ENCODE data around the gene DUSP22. TPM values are rescaled to one million over a fixed set of nuclear protein-coding genes. Genes with fewer than 3 reads are reported as not detected.
A peak's percentile ranks its signal among the peaks of the same experiment; 100 is the strongest.
"Not testable (repeated sequence)": the region's sequence is repeated elsewhere in the genome, so short reads cannot be mapped to it uniquely, and the experiment has no call there.

The DUSP22 gene
- total RNA-seq, 2 donors from 2014 or later: 45.2 to 45.3 TPM

DNA sequence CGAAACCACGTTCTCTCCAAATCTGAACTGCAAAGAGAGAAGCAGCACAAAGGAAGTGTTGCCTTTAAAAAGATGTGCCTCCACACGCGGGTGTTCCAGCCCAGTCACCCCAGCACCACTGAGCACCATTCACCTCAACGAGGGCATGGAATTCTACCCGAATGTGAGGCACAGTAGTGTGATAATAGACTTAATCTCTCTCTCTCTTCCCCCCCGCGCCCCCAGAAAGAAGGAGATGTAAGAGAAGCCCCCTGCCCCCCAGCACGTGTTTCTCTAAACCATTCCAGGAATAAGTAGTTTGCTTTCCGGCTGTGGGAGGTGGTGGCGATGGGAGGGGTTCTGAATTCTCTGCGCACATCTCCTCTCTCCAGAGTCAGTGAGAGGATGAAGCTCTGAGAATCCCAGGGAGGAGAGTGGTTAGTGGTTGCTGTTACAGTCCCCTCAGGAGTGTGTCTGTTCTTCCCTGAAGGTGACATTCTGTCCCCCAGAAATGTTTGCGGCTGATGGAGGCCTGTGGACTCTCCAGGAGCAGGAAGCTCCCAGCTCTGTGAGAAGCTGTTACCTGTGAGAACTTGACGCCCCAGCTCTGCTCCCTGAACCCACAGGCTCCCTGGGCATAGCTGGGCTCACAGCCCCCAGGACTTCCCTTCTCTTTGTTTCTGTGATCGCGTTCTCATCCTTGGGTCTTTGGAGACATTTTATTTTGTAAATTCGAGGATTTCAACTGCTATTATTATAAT lies 75.8 kb downstream of the DUSP22 start:
- Mint-ChIP-seq H3K36me3 (peaks cover 6% of the 10 kb centered on the region), H3K9me3 (peaks cover 4% of the 10 kb centered on the region), H3K4me3 (no peak overlapping the region), H3K27ac (no peak overlapping the region), H3K27me3 (peaks cover 8 to 12% of the 10 kb centered on the region in 2 donors), H3K4me1 (ENCODE audit: low read depth in 2 of 2) (peaks cover 0 to 6% of the 10 kb centered on the region in 2 donors)
- no peak for DNase-seq (ENCODE audit: low spot score)
- no peak for ATAC-seq

DNA sequence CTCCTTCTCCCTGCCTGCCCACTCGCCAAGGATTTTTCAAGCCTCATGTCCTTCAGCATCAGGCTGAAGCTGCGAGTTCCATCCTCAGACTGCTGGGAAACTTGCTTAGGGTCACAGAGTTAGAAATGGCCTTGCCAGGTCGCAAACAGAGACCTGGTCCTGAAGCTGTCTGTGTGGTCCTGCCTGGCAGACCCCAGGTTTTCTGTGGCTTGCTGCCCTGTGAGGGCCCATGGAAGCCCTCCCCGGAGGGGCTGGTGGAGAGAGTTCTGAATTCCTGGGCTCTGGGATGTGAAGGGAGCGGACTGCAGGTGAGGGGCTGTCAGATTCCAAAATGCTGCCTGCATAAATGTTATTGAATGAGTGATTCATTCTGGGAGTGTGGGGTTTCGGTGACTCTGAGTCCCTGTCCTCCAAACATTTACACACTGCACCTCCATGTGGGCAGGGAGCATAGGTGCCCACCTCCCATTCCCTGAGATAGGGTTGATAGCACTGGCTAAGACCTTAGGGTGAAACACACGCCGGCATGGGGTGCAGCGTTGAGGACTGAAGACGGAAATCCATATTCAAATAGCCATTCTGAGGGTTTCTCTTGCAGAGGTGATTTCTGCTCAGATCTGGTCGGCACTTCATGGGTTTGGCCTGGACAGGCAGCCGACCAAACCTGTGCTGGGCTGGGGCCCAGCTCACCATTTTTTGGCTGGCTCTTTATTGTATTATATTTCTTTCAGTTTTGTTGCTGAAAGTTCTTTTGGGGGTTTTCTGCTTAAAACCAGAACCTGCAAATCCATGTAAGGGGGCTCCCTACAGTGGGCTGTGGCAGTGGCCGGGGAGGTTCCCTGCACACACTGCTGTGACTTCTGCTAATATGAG lies 77.5 kb downstream of the DUSP22 start:
- Mint-ChIP-seq H3K27me3 (peaks cover 8 to 15% of the 10 kb centered on the region in 2 donors), H3K27ac (no peak overlapping the region)
- peak in 1 of 2 donors; percentile 15 for ATAC-seq

DNA sequence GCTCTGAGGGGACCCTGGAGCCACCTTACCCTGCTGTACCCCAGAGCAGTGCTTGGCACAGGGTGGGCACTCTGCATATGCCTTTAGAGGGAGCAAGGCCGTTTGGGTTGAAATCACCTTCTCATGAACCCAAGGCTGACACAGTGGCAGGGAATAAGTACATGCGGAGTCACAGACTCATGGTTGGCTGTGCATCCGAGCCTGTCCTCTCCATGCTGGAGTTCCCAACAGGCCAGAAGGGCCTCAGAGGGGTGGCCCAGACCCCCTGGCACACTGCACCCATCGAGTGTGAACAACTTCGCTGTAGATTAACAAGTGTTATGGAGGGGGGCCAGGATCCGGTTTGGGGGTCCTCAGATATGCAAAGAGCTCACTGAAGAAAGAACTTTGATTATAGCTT lies 78.3 kb downstream of the DUSP22 start:
- DNase-seq (ENCODE audit: low spot score) (no peak), ATAC-seq (no peak)
- Mint-ChIP-seq H3K27me3 (peaks cover 8 to 14% of the 10 kb centered on the region in 2 donors), H3K9me3 (peaks cover 4% of the 10 kb centered on the region), H3K4me3 (no peak overlapping the region), H3K36me3 (peaks cover 6% of the 10 kb centered on the region), H3K27ac (no peak overlapping the region), H3K4me1 (ENCODE audit: low read depth in 2 of 2) (peaks cover 0 to 6% of the 10 kb centered on the region in 2 donors)

More for the DNA sequence above, 77.5 kb downstream of the DUSP22 start:
- Mint-ChIP-seq H3K9me3 (peaks cover 4% of the 10 kb centered on the region), H3K36me3 (peaks cover 6% of the 10 kb centered on the region), H3K4me1 (ENCODE audit: low read depth in 2 of 2) (peaks cover 0 to 6% of the 10 kb centered on the region in 2 donors), H3K4me3 (no peak overlapping the region)
- no peak for DNase-seq (ENCODE audit: low spot score)

DNA sequence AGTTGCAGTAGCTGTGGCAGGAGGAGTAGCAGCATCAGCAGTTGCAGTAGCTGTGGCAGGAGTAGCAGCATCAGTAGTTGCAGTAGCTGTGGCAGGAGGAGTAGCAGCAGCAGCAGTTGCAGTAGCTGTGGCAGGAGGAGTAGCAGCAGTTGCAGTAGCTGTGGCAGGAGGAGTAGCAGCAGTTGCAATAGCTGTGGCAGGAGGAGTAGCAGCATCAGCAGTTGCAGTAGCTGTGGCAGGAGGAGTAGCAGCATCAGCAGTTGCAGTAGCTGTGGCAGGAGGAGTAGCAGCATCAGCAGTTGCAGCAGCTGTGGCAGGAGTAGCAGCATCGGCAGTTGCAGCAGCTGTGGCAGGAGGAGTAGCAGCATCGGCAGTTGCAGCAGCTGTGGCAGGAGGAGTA lies 79.6 kb downstream of the DUSP22 start:
- not testable (repeated sequence) for H3K27ac Mint-ChIP-seq; ATAC-seq; H3K36me3 Mint-ChIP-seq; H3K9me3 Mint-ChIP-seq; H3K4me1 Mint-ChIP-seq (ENCODE audit: low read depth in 2 of 2); DNase-seq (ENCODE audit: low spot score); H3K4me3 Mint-ChIP-seq
- peaks cover 8 to 12% of the 10 kb centered on the region in 2 donors for H3K27me3 Mint-ChIP-seq

DNA sequence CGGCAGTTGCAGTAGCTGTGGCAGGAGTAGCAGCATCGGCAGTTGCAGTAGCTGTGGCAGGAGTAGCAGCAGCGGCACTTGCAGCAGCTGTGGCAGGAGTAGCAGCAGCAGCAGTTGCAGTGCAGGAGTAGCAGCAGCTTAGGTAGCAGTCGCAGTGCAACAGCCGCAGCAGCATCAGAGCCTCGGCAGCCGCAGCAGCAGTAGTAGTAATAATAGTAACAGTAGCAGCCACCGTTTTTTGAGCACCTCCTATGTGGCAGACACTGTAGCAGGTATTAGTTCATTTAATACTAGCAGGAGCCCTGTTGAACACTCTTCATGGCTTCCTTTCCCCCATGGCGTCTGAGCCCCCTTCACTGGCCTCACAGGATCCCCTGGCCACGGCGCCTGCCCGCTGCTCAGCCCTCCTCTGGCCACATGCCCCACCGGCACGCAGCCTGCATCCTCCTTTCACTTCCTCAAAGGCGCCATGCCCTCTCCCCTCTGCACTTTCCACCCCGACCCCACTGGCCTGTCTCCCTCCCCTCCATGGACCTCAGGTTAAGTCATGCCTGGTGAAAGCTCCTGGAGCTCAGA lies 80.1 kb downstream of the DUSP22 start:
- peaks cover 8 to 12% of the 10 kb centered on the region in 2 donors for H3K27me3 Mint-ChIP-seq
- peaks cover 6% of the 10 kb centered on the region in 2 donors for H3K4me1 Mint-ChIP-seq (ENCODE audit: low read depth in 2 of 2)
- H3K36me3 Mint-ChIP-seq: peaks cover 6% of the 10 kb centered on the region
- H3K4me3 Mint-ChIP-seq: no peak overlapping the region
- ATAC-seq (peak; percentile 19 to 26), DNase-seq (ENCODE audit: low spot score) (no peak)
- peaks cover 4% of the 10 kb centered on the region for H3K9me3 Mint-ChIP-seq
- no peak overlapping the region for H3K27ac Mint-ChIP-seq

DNA sequence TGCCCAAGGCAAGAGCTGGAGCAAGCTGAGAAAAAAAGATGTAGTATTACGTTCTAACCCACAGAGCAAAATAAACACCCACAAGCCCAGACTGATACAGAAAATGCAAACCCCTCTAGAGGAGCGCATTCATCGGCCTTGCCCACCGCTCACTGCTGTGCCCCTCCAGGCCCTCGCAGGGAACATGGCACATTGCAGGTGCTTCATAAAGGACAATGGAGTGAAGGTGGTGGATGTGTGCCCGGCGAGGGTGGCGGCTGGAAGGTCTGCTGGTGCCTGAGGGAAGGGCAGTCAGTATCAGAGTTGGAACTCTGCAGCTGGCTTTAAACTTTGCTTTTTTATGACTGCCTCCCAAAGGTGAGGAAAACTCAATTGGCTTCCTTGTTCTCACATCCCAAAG lies 80.7 kb downstream of the DUSP22 start:
- H3K27ac Mint-ChIP-seq: no peak overlapping the region
- H3K36me3 Mint-ChIP-seq: peaks cover 6% of the 10 kb centered on the region
- peaks cover 6% of the 10 kb centered on the region in 2 donors for H3K4me1 Mint-ChIP-seq (ENCODE audit: low read depth in 2 of 2)
- ATAC-seq (no peak), DNase-seq (ENCODE audit: low spot score) (no peak)
- H3K9me3 Mint-ChIP-seq: peaks cover 4% of the 10 kb centered on the region
- H3K27me3 Mint-ChIP-seq: peaks cover 8 to 10% of the 10 kb centered on the region in 2 donors
- no peak overlapping the region for H3K4me3 Mint-ChIP-seq

DNA sequence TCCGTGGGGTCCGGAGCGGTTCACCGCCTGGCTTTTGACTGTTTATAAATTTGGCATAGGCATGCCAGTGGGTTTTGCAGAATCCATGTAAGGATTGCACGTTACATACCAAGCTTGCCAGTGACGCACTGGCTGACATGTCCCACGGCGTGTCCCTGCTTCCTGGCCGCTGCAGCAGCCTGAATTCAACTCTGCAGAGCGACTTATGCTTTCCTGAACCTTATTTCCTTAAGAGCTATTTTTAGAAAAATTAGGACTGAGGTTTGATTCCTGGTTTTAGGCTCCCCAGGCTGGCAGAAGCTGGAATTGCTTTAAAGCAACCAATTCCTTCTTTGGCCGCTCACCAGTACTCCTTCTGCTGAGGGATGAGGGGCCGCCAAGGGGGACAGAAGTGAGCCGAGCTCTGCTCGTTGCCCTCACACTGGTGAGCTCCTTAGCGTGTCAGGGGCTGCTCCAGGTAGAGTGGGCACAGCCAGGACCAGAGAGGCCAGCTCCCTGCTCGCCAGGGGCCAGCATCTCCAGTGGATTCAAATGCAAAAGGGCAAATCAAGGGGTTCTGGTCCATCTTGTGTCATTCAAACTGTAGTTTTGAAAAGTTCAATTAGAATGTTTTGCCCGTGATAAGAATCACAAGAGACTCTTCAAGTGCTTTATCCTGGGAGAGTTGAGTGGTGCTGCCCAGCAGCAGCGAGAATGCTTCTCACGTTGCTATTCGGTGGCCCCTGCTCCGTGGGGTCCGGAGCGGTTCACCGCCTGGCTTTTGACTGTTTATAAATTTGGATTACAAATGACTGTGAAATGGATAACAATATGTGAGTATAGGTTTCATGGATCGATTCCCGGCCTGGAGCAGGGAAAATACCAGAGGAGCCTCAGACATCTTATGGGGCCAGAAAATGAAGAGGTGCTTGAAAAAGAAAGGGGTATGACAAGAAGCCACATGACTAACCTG lies 81.8 kb downstream of the DUSP22 start:
- H3K9me3 Mint-ChIP-seq: peaks cover 4% of the 10 kb centered on the region

DNA sequence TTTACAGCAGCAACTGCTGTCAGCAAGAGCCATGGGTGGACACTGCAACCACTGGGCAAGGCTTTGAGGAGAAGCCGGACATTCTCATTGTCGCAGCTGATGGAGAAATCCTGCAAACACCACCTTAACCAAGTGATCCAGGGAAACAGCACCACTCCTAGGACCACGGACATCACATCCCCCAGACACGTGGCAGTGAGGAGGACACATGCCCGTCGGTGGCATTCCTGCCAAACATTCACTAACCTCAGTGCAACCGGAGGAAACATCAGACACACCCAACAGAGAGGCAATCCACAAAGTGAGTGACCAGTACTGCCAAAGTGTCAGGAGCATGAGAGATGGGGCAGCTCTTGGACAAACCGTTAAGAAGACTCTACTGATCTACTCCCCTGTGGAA lies 82.7 kb downstream of the DUSP22 start:
- Mint-ChIP-seq H3K9me3 (peaks cover 4% of the 10 kb centered on the region), H3K27ac (no peak overlapping the region), H3K36me3 (peaks cover 6% of the 10 kb centered on the region), H3K27me3 (peaks cover 8 to 10% of the 10 kb centered on the region in 2 donors), H3K4me3 (no peak overlapping the region), H3K4me1 (ENCODE audit: low read depth in 2 of 2) (peaks cover 10 to 17% of the 10 kb centered on the region in 2 donors)
- no peak for ATAC-seq
- no peak for DNase-seq (ENCODE audit: low spot score)

More for the DNA sequence above, 81.8 kb downstream of the DUSP22 start:
- Mint-ChIP-seq H3K4me3 (no peak overlapping the region), H3K36me3 (peaks cover 6% of the 10 kb centered on the region), H3K27me3 (peaks cover 8 to 10% of the 10 kb centered on the region in 2 donors), H3K4me1 (ENCODE audit: low read depth in 2 of 2) (peaks cover 6 to 10% of the 10 kb centered on the region in 2 donors), H3K27ac (no peak overlapping the region)
- DNase-seq (ENCODE audit: low spot score) (no peak), ATAC-seq (peak in 1 of 2 donors; percentile 58)

DNA sequence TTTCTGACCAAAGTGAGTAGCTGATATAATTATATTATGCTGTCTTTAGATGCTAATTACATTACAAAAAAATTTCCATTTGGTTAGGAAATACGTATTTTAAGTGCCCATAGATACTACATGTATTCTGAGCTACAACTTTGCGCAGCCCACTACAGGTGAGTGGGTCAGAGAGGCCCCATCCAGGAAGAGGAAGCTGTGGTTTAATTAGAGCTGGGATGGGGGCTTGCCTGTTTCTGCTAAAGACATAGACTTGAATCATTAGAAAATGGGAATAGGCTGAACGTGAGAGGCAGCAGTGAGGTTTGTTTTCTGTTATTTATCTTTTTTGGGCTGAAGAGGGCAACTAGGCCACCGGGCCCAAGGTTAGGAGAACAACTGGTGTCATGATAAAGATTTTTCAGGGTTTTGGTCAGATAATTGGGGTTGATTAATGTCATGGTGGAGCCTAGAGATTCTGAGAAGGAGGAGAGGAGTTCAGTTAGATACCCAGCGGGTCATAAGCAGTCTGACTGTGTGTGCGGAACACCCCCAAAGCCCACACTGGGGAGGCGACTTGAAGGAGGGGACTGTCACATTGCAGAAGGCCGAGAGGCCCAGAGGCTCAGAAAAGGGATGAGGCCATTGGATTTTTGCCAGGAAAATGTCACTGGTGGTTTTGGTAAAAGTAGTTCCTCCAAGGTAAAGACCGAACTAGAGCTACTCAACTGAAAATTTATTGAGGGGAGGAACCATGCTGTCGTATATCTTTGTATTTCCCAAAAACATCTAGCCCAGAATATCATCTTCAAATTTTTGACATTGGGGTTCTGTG lies 84.7 kb downstream of the DUSP22 start:
- Mint-ChIP-seq H3K4me1 (ENCODE audit: low read depth in 2 of 2) (peaks cover 10 to 26% of the 10 kb centered on the region in 2 donors), H3K9me3 (no peaks in the 10 kb centered on the region), H3K4me3 (no peak overlapping the region), H3K27ac (no peak overlapping the region), H3K36me3 (no peaks in the 10 kb centered on the region), H3K27me3 (peaks cover 0 to 14% of the 10 kb centered on the region in 2 donors)
- DNase-seq (ENCODE audit: low spot score): no peak
- no peak for ATAC-seq

DNA sequence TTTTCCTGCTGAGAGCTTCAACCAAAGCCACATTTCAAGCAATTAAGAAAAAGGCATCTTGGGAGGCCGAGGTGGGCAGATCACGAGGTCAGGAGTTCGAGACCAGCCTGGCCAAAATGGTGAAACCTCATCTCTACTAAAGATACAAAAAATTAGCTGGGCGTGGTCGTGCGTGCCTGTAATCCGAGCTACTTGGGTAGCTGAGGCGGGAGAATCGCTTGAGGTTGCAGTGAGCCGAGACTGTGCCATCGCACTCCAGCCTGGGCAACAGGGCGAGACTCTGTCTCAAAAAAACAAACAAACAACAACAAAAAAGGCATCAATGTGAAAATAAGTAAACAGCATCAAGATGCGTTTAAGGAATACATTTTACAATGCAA lies 85.3 kb downstream of the DUSP22 start:
- not testable (repeated sequence) for H3K27ac Mint-ChIP-seq; H3K4me3 Mint-ChIP-seq; H3K36me3 Mint-ChIP-seq; H3K9me3 Mint-ChIP-seq; ATAC-seq; DNase-seq (ENCODE audit: low spot score)
- Mint-ChIP-seq H3K27me3 (peaks cover 0 to 14% of the 10 kb centered on the region in 2 donors), H3K4me1 (ENCODE audit: low read depth in 2 of 2) (peaks cover 10 to 24% of the 10 kb centered on the region in 2 donors)

DNA sequence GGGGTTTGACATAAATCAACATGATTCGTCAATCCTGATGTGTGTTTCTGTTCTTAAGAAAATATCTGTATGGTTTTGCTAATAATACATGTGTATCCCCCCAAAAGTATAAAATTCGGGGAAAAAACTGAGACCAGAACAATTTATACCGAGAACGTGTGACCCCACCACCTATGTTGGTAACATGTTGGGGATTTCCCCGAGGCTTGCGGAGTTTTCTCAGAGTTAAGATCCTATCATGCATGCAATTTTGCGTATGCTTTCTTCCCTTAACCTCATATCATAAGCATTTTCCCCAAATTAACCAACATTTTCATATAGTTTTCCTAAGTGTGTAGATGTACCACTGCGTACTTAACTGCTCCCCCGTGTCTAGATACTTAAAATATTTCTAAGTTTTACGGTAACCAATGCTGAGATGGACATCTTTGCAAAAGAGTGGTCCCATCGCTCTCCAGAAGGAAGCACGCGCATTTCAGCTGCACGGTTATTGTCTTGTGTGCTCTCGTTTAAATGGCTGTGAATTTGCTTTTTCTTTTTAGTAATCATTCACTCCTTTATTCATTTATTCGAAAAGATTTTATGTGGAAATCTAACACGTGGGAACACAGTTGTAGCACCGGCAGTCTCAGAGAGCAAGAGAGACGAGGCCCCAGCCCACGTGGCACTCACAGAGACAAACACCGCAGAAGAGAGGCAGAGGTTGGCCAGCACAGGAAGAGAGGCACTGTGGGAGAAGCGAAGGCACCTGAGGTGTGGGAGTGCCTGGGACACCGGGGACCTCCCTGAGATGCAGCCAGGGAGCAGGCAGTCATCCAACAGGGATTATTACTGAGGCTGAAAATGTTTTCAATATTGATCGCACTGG lies 86.0 kb downstream of the DUSP22 start:
- Mint-ChIP-seq H3K9me3 (no peaks in the 10 kb centered on the region), H3K4me1 (ENCODE audit: low read depth in 2 of 2) (peaks cover 10 to 20% of the 10 kb centered on the region in 2 donors), H3K27ac (no peak overlapping the region), H3K36me3 (no peaks in the 10 kb centered on the region), H3K4me3 (no peak overlapping the region), H3K27me3 (peaks cover 0 to 11% of the 10 kb centered on the region in 2 donors)
- no peak for DNase-seq (ENCODE audit: low spot score)
- ATAC-seq: no peak
